DMS79 (cell line): ENCODE measurements around the gene CZIB.
"Not testable (repeated sequence)": the region's sequence is repeated elsewhere in the genome, so short reads cannot be mapped to it uniquely, and the experiment has no call there.

Experiments
- DNase-seq: peaks from one replicate; lab custom pipeline; 2025; lab: John Stamatoyannopoulos, UW

The CZIB gene

DNA sequence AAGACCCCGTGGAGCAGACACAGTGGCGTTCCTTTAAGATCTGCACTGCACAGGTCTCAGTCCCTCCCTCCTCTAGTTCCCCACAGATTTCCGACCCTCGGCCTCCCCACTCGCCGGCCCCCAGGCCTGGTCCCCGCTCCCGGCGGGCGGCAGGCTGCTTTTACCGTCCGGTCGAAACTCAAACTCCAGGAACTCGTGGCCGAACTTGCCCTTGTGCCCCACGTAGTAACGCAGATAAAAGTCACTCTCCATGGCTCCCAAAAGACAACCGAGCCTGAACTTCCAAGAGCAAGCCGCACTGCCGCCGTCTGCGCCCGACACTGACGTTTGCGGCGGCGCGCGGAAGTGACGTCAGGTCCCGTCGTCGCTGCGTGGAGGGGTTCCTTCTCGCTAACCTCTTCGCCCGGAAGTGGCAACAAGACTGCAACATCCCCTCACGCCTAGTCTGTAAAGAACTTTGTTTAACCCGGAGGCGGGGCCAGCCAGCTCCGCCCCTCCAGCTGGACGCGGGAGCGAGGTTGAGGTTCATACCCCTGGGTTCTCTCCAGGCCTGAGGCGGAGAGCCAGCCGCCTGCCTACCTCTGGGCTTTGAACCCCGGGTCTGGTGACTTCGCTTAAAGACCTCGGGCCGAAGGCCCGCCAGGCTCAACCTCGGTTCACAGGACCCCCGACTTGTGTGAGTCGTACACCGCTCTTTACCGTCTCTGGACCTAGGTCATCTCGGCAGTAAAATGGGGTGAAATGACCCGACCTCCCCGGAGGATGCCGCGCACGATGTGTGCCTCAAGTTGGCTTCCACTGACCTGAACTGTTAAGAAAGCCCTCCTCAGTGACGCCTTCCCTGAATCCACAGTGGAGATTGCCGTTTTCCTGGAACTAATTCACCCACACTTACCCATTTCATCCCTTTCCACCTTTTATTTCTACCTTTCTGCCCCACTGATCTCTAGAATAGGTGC, 18.0 kb upstream of the CZIB start, which contains the start of gene MAGOH:
MAGOH (minus strand) TSS at position 322 of the 959 bp plus-strand sequence; CDS start at position 252, 70 bp downstream.
- DNase-seq = peak; percentile 89

DNA sequence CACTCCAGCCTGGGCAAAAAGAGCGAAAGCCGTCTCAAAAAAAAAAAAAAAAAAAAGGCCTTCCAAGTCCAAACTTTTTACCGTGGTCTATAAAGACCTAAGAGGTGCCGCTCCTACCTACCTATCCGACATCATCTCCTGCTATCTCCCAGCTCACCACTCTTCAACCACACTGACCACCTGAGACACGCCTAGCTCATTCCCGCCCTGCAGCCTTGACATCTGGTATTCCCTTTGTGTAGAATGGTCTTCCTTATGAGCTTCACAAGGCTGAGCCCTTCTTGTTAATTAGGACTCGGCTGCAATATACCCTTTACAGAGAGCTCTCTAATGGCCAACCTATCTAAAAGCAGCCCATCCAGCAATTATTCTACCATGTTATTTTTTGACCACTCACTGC, 17.2 kb upstream of the CZIB start:
- no peak for DNase-seq

GRCh38 chr1:53220962-53221286, 490 bp upstream of the CZIB start:
- no peak for DNase-seq

DNA sequence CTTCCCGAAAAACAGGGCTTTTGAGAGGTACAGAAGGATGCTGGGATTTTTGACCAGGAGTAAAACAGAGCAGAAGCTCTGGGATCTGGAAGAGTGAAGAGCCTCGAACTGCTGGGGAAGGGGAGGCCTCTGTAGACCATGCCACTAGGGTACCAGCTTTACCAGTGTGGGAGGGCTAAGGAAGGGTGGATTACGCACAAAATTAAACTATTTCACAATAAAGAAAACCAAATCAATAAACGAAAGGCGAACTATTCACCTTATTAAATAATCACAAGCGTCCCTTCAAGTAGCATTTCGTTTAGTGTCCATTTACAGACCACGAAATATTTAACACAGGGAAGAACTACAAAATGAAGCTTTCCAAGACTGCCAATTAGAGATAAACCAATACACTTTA, 723 bp downstream of the CZIB start:
- DNase-seq = no peak

DNA sequence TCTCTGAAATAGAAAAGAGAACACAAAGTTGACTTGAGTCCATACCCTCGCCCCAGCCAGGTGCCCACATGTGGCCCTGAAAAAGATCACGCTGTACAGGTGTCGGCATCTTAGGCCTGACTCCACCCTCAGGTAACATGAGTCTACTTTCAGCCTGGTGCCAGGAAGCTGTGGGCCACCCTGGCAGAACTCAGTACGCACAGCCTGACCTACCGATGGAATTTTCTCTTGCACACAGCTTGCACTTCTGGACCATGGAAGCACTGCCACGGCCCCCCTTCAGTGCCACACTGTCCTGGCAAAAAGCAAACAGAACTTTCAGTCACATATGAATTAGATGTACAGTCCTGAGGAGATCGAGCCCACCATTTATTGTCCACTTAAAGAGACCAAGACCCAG, 2.2 kb downstream of the CZIB start:
- DNase-seq = no peak

DNA sequence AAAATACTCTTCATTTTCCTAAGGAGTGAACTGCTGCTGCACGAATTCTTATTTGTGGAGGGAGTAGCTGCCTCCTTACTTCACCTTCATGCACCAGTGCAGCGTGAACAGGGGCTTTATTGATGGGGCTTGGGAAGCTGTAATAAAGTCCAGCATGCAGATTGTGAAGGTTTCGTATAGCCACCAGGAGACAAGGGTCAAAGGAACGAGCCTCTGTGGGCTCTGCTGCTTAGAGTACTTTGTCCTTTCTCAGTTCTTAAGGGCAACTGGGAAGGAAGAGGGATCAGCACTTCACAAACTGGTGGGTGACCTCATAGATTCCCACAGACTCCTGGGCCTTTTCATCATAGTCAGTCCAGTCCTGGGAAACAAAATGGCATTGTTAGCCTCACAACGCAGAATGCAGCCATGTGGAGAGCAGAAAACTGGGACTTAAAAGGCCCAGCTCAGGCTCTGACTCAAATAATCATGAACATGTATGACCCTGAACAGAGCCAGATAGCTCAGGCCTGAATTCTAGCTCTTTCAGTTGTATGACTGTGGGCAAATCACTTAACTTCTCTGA, 6.0 kb downstream of the CZIB start:
- no peak for DNase-seq

DNA sequence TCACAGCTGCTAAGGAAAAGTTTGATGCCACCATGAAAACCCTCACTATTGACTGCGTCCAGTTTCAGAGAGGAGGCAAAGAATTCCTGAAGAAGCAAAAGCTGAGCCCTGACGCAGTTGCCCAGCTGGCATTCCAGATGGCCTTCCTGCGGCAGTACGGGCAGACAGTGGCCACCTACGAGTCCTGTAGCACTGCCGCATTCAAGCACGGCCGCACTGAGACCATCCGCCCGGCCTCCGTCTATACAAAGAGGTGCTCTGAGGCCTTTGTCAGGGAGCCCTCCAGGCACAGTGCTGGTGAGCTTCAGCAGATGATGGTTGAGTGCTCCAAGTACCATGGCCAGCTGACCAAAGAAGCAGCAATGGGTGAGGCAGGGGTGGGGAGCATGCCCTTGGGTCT, 9.5 kb downstream of the CZIB start:
- DNase-seq = no peak

GRCh38 chr1:53210352-53210751, 10.1 kb downstream of the CZIB start:
- DNase-seq = no peak

DNA sequence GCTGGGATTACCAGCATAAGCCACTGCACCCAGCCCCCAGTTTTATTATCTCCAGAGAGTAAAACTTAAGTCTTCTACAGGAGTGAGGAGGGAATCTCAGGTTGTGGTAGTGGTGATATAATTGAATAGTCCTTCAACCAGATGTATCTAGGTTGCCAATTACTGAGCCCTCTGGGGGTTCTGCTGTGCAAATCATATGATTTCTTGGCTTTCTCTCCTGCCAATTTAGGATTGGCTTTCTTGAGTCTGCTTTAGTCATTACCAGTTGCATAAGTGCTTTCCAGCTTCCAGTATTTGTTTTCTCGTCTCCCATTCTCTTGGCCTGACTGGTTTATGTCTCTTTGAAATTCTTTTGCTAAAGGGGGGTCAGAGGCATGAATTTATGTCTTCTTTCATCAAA, 12.7 kb downstream of the CZIB start:
- no peak for DNase-seq

DNA sequence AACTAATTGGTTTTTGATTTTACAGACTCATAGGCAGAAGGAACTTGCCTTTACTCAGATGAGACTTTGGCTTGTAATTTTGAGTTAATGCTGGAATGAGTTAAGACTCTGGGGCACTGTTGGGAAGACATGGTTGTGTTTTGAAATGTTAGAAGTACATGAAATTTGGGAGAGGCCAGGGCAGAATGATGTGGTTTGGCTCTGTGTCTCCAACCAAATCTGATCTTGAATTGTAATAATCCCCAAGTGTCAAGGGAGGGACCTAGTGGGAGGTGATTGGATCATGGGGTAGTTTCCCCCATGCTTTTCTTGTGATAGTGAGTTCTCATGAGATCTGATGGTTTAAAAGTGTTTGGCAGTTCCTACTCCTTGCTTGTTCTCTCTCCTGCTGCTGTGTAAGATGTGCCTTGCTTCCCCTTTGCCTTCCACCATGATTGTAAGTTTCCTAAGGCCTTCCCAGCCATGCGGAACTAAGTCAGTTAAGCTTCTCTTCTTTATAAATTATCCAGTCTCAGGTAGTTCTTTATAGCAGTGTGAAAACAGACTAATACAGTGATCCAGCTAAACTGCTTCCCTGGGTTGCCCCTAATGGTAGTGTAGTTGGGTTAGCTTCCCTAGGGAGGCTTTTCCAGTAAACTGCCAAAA, 13.6 kb downstream of the CZIB start:
- no peak for DNase-seq

- not testable (repeated sequence) for DNase-seq
These were observed 14.2 kb downstream of the CZIB start for GRCh38 chr1:53206083-53206685.

GRCh38 chr1:53205496-53205895, 14.9 kb downstream of the CZIB start:
- not testable (repeated sequence) for DNase-seq

DNA sequence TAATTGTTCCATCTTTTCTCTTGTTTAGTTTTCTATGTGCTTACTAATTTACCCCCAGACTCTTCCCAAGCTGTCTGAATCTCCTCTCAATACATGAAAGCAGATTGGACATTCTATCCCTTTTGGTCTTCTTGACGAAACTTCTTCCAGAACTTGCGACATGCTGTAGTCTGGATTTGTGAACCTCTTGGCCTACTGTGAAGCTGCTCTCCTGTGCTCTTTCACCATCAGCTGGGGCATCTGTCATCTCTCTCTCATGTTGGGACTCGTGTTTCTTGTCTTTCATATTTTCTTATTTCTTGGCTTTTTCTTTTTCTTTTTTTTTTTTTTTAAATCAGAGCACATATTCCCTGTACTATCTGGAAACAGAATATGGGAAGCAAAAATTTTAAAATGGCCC, 17.0 kb downstream of the CZIB start:
- DNase-seq = no peak

- no peak for DNase-seq
These were observed 22.2 kb downstream of the CZIB start for GRCh38 chr1:53198241-53198651.

DNA sequence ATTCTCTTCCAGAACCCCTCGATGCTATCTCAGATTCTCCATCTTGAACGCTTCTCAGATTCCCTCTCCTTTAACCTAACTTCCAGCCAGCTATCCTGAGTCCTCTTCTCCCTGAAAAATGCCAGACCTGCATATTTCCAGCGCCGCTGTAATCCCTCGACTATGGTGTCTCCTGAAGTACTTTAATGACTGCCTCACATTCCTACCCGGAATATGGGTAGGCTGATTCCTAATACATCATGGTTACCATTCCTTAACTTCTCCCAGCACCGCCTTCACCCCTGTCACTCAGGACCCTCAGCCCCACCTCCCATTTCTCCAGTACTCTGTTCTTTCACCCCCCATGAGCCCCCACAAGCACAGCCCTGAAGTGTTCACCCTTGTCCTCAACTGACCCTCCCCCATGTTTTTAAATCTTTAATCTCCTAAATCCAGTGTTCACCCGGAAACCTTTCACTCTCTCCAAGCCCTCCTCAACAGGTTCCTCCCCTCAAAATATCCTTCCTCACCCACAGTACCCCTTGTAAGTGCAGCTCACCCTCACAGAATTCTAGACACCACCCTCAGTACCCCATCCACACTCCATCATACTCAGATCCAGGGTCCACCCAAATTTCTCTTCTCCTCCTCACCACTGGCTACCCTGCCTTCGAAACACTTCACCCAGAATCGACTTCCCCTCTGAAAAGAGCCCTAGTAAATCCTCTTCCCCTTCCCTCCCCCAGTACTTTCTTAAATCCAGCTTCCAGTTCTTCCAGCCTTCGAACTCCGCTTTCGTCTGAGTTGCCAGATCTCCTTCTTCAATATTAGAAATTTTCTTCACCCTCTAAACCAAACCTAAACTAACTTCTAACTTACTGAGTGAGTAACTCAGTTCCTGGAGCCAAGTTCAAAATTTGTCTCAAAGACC, 22.9 kb downstream of the CZIB start:
- DNase-seq = no peak

GRCh38 chr1:53196485-53197290, 23.7 kb downstream of the CZIB start, which contains the start of gene CPT2:
Gene CPT2 (plus strand): TSS chr1:53196824. CDS start chr1:53196944, 120 bp downstream.
- DNase-seq = peak; percentile 80

DNA sequence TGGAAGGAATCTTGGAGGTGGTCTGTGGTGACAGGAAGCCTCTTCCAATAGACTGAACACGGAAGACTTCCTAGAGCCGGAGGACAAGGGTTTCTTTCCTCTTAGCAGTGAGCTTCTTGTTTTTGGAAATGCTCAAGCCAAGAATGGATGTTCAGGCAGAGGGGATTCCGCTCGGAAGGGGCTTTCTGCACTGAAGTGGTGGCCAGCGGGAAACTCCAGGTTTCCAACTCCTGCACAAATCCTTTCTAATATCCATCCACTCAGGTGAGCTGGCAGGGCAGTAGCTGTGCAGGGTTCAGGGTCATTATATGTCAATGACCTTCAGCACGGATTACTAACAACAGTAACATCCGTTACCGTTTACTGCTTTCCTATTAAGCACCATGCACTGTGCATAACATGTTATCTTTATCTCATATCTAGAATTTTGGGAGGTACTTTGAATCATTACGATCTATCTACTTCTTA, 24.4 kb downstream of the CZIB start:
- DNase-seq = no peak

- DNase-seq = no peak
These were observed 25.0 kb downstream of the CZIB start for GRCh38 chr1:53195246-53196016.

- no peak for DNase-seq
These were observed 30.2 kb downstream of the CZIB start for GRCh38 chr1:53190210-53190611.

GRCh38 chr1:53189061-53189460, 31.4 kb downstream of the CZIB start:
- DNase-seq = no peak
